GM12891 (cell line): ENCODE measurements around the gene ZSWIM7.

Source experiments
- POLR2A ChIP-seq: IDR thresholded peaks from 2 replicates; pipeline ENCODE4 v1.6.1; 2011; ENCODE audit warnings: low read depth, low read length, control low read depth
- POLR2AphosphoS5 ChIP-seq: IDR thresholded peaks from 2 replicates; pipeline ENCODE4 v1.6.1; 2011; ENCODE audit warnings: low read depth, low read length, control low read depth
- SPI1 ChIP-seq: IDR thresholded peaks from 2 replicates; pipeline ENCODE4 v1.6.1; 2011; ENCODE audit warnings: low read depth, low read length, control low read depth
- TAF1 ChIP-seq: IDR thresholded peaks from 2 replicates; pipeline ENCODE4 v1.6.1; 2011; ENCODE audit warnings: low read depth, low read length, control low read depth

- TF ChIP-seq SPI1 (no peak), POLR2AphosphoS5 (no peak), POLR2A (no peak), TAF1 (no peak)
Observed at GRCh38 chr17:15931394-15931793, 68.1 kb downstream of the ZSWIM7 start.
